ENCODE results near the gene TMEM151B. TPM values are rescaled to one million over a fixed set of nuclear protein-coding genes. Genes with fewer than 3 reads are reported as not detected.

Gene TMEM151B
- total and polyA plus RNA-seq, 2 of the 13 experiments (the other 11 are each of a cell fraction or from before 2014, with no cell fraction given): not detected

DNA sequence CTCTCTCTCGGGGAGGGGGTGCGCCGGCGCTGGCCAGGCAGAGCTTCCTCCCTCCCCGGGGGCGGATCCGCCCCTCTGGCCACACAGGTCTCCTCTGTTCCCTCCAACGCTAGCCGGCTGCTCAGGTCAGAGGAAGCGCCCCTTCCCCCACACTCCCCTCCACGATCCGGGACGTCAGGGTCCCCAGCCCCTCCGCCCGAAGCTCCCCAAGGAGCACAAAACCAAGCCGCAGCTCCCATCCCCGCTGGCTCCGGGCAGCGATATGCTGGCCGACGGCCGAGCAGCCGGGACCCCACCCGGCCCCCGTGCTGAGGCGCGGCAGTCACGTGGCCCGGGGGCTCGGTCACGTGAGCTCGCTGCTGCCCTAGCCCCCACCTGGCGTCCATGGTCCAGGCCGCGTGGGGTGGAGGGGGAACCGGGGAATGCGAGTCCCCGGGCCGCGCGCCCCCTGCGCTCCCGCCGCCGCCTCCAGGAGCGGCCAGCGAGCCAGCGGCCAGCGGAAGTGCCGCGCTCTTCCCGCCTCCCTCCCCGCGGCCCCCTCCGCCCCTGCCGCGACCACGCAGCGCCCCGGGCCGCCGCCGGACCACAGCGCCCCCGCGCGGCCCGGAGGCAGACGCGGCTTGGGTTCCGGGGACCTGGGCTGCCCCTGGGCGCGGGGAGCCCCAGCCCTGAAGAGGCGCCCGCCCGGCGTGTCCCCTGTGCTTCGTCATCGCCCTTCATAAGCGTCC, 13.1 kb upstream of the TMEM151B start, which contains the start of gene SLC35B2 (continued):
- TF ChIP-seq, protein P1, sequence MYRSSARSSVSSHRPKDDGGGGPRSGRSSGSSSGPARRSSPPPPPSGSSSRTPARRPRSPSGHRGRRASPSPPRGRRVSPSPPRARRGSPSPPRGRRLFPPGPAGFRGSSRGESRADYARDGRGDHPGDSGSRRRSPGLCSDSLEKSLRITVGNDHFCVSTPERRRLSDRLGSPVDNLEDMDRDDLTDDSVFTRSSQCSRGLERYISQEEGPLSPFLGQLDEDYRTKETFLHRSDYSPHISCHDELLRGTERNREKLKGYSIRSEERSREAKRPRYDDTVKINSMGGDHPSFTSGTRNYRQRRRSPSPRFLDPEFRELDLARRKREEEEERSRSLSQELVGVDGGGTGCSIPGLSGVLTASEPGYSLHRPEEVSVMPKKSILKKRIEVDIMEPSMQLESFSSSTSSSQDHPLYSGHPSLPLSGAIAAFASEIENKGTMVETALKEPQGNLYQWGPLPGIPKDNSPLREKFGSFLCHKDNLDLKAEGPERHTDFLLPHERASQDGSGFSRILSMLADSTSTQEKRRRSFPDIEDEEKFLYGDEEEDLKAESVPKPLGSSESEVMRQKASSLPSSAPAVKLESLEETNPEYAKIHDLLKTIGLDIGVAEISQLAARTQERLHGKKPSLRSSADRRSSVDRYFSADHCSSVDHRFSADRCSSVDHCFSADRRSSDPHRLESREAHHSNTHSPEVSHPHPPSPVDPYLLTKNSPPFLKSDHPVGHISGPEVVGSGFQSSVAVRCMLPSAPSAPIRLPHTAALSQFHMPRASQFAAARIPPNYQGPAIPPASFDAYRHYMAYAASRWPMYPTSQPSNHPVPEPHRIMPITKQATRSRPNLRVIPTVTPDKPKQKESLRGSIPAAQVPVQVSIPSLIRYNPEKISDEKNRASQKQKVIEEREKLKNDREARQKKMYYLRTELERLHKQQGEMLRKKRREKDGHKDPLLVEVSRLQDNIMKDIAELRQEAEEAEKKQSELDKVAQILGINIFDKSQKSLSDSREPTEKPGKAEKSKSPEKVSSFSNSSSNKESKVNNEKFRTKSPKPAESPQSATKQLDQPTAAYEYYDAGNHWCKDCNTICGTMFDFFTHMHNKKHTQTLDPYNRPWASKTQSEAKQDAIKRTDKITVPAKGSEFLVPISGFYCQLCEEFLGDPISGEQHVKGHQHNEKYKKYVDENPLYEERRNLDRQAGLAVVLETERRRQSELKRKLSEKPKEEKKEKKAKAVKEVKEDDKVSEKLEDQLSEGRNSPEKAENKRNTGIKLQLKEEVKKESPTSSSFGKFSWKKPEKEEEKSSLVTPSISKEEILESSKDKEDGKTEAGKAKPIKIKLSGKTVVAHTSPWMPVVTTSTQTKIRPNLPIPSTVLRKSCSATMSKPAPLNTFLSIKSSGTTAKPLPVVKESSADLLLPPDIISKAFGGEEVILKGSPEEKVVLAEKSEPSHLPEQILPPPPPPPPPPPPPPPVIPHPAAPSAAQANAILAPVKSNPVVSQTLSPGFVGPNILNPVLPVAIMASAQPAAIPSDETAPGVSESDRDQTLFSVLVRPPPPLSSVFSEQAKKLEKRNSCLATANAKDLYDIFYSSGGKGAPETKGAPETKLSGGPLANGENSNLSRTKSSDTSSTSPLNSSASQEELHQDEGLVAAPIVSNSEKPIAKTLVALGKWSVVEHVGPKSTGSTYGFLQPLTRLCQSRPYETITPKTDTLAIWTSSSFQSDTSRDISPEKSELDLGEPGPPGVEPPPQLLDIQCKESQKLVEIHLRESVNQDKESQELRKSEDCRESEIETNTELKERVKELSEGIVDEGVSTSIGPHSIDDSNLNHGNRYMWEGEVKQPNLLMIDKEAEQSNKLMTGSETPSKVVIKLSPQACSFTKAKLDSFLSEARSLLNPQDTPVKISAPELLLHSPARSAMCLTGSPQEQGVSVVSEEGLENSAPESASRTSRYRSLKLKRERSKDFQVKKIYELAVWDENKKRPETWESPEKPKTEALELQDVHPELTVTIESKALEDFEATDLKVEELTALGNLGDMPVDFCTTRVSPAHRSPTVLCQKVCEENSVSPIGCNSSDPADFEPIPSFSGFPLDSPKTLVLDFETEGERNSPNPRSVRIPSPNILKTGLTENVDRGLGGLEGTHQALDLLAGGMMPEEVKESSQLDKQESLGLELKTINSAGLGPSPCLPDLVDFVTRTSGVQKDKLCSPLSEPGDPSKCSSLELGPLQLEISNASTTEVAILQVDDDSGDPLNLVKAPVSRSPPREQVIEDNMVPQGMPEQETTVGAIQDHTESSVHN (CRISPR knock-in tag; IDR thresholded peaks at IDR 0.05): peak; percentile 36
- no peak for TF ChIP-seq ZBTB46 (CRISPR knock-in tag; IDR thresholded peaks at IDR 0.05; ENCODE audit: borderline replicate concordance)
- peak; percentile 73 for TF ChIP-seq THAP11 (CRISPR knock-in tag; IDR thresholded peaks at IDR 0.05)
- TF ChIP-seq ZFX (CRISPR knock-in tag; IDR thresholded peaks at IDR 0.05; ENCODE audit: low read depth): peak; percentile 83
- TF ChIP-seq ZNF619 (CRISPR knock-in tag; IDR thresholded peaks at IDR 0.05): peak; percentile 75; the same call in 1 of the 2 replicates
- TF ChIP-seq, protein P2, sequence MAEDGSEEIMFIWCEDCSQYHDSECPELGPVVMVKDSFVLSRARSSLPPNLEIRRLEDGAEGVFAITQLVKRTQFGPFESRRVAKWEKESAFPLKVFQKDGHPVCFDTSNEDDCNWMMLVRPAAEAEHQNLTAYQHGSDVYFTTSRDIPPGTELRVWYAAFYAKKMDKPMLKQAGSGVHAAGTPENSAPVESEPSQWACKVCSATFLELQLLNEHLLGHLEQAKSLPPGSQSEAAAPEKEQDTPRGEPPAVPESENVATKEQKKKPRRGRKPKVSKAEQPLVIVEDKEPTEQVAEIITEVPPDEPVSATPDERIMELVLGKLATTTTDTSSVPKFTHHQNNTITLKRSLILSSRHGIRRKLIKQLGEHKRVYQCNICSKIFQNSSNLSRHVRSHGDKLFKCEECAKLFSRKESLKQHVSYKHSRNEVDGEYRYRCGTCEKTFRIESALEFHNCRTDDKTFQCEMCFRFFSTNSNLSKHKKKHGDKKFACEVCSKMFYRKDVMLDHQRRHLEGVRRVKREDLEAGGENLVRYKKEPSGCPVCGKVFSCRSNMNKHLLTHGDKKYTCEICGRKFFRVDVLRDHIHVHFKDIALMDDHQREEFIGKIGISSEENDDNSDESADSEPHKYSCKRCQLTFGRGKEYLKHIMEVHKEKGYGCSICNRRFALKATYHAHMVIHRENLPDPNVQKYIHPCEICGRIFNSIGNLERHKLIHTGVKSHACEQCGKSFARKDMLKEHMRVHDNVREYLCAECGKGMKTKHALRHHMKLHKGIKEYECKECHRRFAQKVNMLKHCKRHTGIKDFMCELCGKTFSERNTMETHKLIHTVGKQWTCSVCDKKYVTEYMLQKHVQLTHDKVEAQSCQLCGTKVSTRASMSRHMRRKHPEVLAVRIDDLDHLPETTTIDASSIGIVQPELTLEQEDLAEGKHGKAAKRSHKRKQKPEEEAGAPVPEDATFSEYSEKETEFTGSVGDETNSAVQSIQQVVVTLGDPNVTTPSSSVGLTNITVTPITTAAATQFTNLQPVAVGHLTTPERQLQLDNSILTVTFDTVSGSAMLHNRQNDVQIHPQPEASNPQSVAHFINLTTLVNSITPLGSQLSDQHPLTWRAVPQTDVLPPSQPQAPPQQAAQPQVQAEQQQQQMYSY (CRISPR knock-in tag; IDR thresholded peaks at IDR 0.05): no peak
- TF ChIP-seq ZMYM2 (CRISPR knock-in tag; IDR thresholded peaks at IDR 0.05): peak; percentile 17; the same call in 1 of the 2 replicates
- TF ChIP-seq, protein P3, sequence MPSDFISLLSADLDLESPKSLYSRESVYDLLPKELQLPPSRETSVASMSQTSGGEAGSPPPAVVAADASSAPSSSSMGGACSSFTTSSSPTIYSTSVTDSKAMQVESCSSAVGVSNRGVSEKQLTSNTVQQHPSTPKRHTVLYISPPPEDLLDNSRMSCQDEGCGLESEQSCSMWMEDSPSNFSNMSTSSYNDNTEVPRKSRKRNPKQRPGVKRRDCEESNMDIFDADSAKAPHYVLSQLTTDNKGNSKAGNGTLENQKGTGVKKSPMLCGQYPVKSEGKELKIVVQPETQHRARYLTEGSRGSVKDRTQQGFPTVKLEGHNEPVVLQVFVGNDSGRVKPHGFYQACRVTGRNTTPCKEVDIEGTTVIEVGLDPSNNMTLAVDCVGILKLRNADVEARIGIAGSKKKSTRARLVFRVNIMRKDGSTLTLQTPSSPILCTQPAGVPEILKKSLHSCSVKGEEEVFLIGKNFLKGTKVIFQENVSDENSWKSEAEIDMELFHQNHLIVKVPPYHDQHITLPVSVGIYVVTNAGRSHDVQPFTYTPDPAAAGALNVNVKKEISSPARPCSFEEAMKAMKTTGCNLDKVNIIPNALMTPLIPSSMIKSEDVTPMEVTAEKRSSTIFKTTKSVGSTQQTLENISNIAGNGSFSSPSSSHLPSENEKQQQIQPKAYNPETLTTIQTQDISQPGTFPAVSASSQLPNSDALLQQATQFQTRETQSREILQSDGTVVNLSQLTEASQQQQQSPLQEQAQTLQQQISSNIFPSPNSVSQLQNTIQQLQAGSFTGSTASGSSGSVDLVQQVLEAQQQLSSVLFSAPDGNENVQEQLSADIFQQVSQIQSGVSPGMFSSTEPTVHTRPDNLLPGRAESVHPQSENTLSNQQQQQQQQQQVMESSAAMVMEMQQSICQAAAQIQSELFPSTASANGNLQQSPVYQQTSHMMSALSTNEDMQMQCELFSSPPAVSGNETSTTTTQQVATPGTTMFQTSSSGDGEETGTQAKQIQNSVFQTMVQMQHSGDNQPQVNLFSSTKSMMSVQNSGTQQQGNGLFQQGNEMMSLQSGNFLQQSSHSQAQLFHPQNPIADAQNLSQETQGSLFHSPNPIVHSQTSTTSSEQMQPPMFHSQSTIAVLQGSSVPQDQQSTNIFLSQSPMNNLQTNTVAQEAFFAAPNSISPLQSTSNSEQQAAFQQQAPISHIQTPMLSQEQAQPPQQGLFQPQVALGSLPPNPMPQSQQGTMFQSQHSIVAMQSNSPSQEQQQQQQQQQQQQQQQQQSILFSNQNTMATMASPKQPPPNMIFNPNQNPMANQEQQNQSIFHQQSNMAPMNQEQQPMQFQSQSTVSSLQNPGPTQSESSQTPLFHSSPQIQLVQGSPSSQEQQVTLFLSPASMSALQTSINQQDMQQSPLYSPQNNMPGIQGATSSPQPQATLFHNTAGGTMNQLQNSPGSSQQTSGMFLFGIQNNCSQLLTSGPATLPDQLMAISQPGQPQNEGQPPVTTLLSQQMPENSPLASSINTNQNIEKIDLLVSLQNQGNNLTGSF (CRISPR knock-in tag; IDR thresholded peaks at IDR 0.05): 0 out of 2 replicates have a peak, but pooled peaks have one; percentile 67

Measured in HepG2 (cell line).